CD4-positive, alpha-beta T cell treated with Interleukin-15 for 4 hours (primary cell): ENCODE measurements around the gene DDX10.

ENCODE experiments used
- DNase-seq: peaks from one replicate; pipeline ENCODE4 v3.0.0-alpha.2; 2020; ENCODE audit warnings: low spot score

DDX10 gene

GRCh38 chr11:108983636-108984420 is 319.0 kb downstream of the DDX10 start:
- DNase-seq = no peak

GRCh38 chr11:108984523-108984922 is 319.7 kb downstream of the DDX10 start:
- DNase-seq = no peak

GRCh38 chr11:108985236-108985944 is 320.5 kb downstream of the DDX10 start:
- no peak for DNase-seq

GRCh38 chr11:108985945-108986279 is 321.0 kb downstream of the DDX10 start:
- no peak for DNase-seq
